PFSK-1 (cell line): ENCODE results near the gene CPT1B.

ENCODE experiments used
- FOXP2 ChIP-seq: optimal IDR thresholded peaks from 2 replicates; pipeline ENCODE3; 2011; ENCODE audit warnings: borderline replicate concordance, control low read depth, inconsistent platforms; ENCODE audit not compliant: insufficient read depth; ENCODE audit errors: extremely low read length, extremely low read depth
- POLR2AphosphoS5 ChIP-seq: IDR thresholded peaks from 2 replicates; pipeline ENCODE4 v1.6.1; 2012; ENCODE audit warnings: low read depth, mild to moderate bottlenecking, control low read depth, low read length, moderate library complexity
- SIN3A ChIP-seq: IDR thresholded peaks from 2 replicates; pipeline ENCODE4 v1.6.1; 2012; ENCODE audit warnings: mild to moderate bottlenecking, low read length, moderate library complexity, borderline replicate concordance; ENCODE audit not compliant: insufficient read depth
- TAF1 ChIP-seq: IDR thresholded peaks from 2 replicates; pipeline ENCODE4 v1.6.1; 2012; ENCODE audit warnings: low read length, control low read depth, borderline replicate concordance; ENCODE audit not compliant: insufficient read depth
- TF ChIP-seq, protein P1 (sequence below), 2 experiments: IDR thresholded peaks; 2 replicates each; pipeline versions ENCODE4 v1.6.1 to v1.8.0; 2011 to 2012; ENCODE audit warnings: low read depth in 2 of 2, low read length in 2 of 2, control low read depth in 1 of 2, inconsistent platforms in 1 of 2, mild to moderate bottlenecking in 1 of 2, moderate library complexity in 1 of 2; ENCODE audit not compliant: insufficient read depth in 1 of 2

Gene CPT1B

DNA sequence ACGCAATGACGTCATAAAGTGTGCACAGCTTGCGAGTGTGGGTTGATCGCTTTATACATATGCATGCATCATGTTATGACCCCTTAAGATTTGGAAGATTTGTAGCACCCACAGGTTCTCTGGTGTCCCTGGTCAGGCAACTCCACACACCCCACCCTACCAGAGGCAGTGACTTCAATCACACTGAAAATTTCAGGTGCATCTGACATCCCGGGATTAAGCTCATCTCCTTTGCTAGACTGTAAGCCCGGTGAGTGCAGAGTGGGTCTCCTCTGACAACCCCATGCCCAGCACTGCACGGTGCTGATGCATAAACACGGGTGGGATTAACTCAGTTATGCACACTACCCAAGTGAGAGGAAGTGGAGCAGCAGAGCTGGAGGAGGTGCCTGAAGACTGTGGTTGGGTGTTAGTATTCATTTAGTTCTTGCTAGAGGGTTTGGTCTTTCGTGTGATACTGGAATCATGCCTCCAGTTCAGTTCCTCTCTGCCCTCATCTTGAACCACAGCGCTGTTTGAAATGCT lies 43.2 kb upstream of the CPT1B start:
- TF ChIP-seq FOXP2 (no peak), TAF1 (no peak), SIN3A (no peak)
- TF ChIP-seq, protein P1, sequence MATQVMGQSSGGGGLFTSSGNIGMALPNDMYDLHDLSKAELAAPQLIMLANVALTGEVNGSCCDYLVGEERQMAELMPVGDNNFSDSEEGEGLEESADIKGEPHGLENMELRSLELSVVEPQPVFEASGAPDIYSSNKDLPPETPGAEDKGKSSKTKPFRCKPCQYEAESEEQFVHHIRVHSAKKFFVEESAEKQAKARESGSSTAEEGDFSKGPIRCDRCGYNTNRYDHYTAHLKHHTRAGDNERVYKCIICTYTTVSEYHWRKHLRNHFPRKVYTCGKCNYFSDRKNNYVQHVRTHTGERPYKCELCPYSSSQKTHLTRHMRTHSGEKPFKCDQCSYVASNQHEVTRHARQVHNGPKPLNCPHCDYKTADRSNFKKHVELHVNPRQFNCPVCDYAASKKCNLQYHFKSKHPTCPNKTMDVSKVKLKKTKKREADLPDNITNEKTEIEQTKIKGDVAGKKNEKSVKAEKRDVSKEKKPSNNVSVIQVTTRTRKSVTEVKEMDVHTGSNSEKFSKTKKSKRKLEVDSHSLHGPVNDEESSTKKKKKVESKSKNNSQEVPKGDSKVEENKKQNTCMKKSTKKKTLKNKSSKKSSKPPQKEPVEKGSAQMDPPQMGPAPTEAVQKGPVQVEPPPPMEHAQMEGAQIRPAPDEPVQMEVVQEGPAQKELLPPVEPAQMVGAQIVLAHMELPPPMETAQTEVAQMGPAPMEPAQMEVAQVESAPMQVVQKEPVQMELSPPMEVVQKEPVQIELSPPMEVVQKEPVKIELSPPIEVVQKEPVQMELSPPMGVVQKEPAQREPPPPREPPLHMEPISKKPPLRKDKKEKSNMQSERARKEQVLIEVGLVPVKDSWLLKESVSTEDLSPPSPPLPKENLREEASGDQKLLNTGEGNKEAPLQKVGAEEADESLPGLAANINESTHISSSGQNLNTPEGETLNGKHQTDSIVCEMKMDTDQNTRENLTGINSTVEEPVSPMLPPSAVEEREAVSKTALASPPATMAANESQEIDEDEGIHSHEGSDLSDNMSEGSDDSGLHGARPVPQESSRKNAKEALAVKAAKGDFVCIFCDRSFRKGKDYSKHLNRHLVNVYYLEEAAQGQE (IDR thresholded peaks at IDR 0.05; ENCODE audit: insufficient read depth in 1 of 2, low read depth in 2 of 2, low read length in 2 of 2): no peak

DNA sequence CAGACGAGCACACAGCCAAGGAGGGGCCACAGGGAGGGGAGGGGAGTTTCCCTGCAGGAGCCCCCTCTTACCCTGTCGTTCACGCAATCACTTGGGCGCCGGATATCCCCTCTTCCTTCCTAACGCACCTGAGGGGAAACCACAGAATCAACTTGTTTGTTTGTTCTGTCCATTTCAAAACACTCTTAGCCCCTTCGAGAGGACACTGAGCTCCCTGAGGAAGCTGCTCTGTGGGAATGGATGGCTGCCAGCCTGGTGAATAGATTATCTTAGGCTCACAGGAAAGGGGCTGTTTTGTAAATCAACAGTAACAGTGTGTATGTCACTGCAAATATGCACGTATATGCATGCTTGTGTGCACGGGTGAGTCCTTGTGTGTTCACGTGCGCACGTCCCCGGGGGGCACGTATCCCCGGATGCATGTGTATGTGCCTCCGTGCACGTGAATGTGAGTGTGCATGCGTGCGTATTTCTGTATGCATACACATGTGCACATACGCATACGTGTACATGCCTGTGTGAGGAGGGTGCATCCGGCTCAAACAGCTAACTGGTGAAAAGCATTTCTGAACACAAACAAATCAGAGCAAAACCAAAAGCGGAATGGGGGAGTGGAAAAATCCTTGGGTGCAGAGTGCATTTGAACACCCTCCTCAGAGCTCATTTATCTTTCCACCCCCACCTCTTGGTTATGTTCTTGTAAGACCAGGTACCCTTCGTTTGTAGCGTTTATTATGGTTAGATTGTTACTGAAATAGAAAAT lies 42.5 kb upstream of the CPT1B start:
- TF ChIP-seq, protein P1 (IDR thresholded peaks at IDR 0.05; ENCODE audit: insufficient read depth in 1 of 2, low read depth in 2 of 2, low read length in 2 of 2): 0 out of 4 replicates have a peak, but pooled peaks of 1 of the 2 experiments have one; percentile 2
- TF ChIP-seq TAF1 (no peak), SIN3A (no peak)

- TF ChIP-seq SIN3A (no peak), TAF1 (no peak), FOXP2 (no peak), POLR2AphosphoS5 (no peak)
- TF ChIP-seq, protein P1 (IDR thresholded peaks at IDR 0.05; ENCODE audit: insufficient read depth in 1 of 2, low read depth in 2 of 2, low read length in 2 of 2): no peak
Observed at GRCh38 chr22:50613291-50613981, 35.2 kb upstream of the CPT1B start.

- TF ChIP-seq TAF1 (no peak), SIN3A (no peak), POLR2AphosphoS5 (no peak), FOXP2 (no peak)
- TF ChIP-seq, protein P1 (IDR thresholded peaks at IDR 0.05; ENCODE audit: insufficient read depth in 1 of 2, low read depth in 2 of 2, low read length in 2 of 2): no peak
Observed at GRCh38 chr22:50612528-50613221, 34.4 kb upstream of the CPT1B start.
